Measurements from ENCODE around the gene FAM53B. TPM values are rescaled to one million over a fixed set of nuclear protein-coding genes. Genes with fewer than 3 reads are reported as not detected.

Gene FAM53B
- total and polyA plus RNA-seq, 7 donors: 9.6 to 36.6 (median 34.2) TPM

DNA sequence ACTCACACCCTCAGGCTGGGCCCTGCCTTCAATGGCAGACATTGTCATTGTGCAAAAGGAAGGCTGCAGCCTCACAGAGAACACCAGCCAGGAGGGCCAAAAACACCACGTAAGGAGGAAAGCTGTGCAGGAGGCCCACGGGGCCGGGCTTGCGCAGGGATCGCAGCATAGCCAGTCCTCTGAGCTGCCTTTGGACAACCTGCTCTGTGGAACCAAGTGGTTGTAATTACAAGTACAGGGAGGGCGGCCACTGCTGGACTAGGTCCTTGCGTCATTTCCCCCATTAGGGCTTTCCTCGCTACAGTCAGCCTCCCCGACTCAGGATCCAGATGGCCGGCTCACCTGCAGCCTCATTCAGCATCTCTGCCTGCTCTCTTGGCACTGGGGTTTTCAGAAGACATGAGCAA is 66.9 kb downstream of the FAM53B start:
- Histone ChIP-seq H3K4me3 (no peak overlapping the region), H3K9me3 (no peaks in the 10 kb centered on the region), H3K4me1 (peaks cover 0 to 67% (median 62%) of the 10 kb centered on the region in 4 donors), H3K36me3 (peaks cover 6 to 20% (median 12%) of the 10 kb centered on the region in 4 donors), H3K27ac (peak overlapping the region in 3 of 4 donors; percentile 9 to 39 (median 26)), H3K27me3 (no peaks in the 10 kb centered on the region)
- TF ChIP-seq POLR2A (IDR thresholded peaks at IDR 0.05): no peak
- TF ChIP-seq, protein P1, sequence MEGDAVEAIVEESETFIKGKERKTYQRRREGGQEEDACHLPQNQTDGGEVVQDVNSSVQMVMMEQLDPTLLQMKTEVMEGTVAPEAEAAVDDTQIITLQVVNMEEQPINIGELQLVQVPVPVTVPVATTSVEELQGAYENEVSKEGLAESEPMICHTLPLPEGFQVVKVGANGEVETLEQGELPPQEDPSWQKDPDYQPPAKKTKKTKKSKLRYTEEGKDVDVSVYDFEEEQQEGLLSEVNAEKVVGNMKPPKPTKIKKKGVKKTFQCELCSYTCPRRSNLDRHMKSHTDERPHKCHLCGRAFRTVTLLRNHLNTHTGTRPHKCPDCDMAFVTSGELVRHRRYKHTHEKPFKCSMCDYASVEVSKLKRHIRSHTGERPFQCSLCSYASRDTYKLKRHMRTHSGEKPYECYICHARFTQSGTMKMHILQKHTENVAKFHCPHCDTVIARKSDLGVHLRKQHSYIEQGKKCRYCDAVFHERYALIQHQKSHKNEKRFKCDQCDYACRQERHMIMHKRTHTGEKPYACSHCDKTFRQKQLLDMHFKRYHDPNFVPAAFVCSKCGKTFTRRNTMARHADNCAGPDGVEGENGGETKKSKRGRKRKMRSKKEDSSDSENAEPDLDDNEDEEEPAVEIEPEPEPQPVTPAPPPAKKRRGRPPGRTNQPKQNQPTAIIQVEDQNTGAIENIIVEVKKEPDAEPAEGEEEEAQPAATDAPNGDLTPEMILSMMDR (IDR thresholded peaks at IDR 0.05): no peak
- no peak for TF ChIP-seq POLR2AphosphoS5 (IDR thresholded peaks at IDR 0.05)
- no peak for TF ChIP-seq EP300 (IDR thresholded peaks at IDR 0.05)
- DNase-seq: no peak
- intact Hi-C loops (cut with DNase I): no loop called here
- WGBS, 2 donors: 89 to 95% methylated on average over 10 of the region's 10 CpGs

GRCh38 chr10:124676416-124677062 is 67.6 kb downstream of the FAM53B start:
- peaks cover 5 to 14% (median 5%) of the 10 kb centered on the region in 4 donors for H3K36me3 ChIP-seq
- H3K9me3 ChIP-seq: no peaks in the 10 kb centered on the region
- intact Hi-C loops (cut with DNase I): loop anchor here (1.0 kb wide), 1 partner anchor 34 kb away; no protein-coding TSS in a partner anchor
- H3K27ac ChIP-seq: no peak overlapping the region
- 77 to 87% methylated on average over 15 of the region's 15 CpGs for WGBS, 2 donors
- DNase-seq: no peak
- H3K27me3 ChIP-seq: no peaks in the 10 kb centered on the region
- peaks cover 0 to 74% (median 70%) of the 10 kb centered on the region in 4 donors for H3K4me1 ChIP-seq
- no peak overlapping the region for H3K4me3 ChIP-seq
- TF ChIP-seq EP300 (IDR thresholded peaks at IDR 0.05) (no peak), POLR2A (IDR thresholded peaks at IDR 0.05) (no peak), POLR2AphosphoS5 (IDR thresholded peaks at IDR 0.05) (no peak)
- TF ChIP-seq, protein P1 (IDR thresholded peaks at IDR 0.05): no peak

- TF ChIP-seq EP300 (IDR thresholded peaks at IDR 0.05) (no peak), POLR2AphosphoS5 (IDR thresholded peaks at IDR 0.05) (no peak), POLR2A (IDR thresholded peaks at IDR 0.05) (no peak)
- TF ChIP-seq, protein P1 (IDR thresholded peaks at IDR 0.05): no peak
- intact Hi-C loops (cut with DNase I): loop anchor here (1.0 kb wide), 1 partner anchor 34 kb away; no protein-coding TSS in a partner anchor
- no peak overlapping the region for H3K27ac ChIP-seq
- peaks cover 0 to 7% (median 0%) of the 10 kb centered on the region in 4 donors for H3K36me3 ChIP-seq
- H3K4me1 ChIP-seq: peaks cover 0 to 81% (median 77%) of the 10 kb centered on the region in 4 donors
- no peak overlapping the region for H3K4me3 ChIP-seq
- WGBS, 2 donors: 95% methylated on average over 4 of the region's 4 CpGs
- no peak for DNase-seq
- H3K27me3 ChIP-seq: no peaks in the 10 kb centered on the region
- no peaks in the 10 kb centered on the region for H3K9me3 ChIP-seq
These were observed 68.4 kb downstream of the FAM53B start for GRCh38 chr10:124675824-124676223.

DNA sequence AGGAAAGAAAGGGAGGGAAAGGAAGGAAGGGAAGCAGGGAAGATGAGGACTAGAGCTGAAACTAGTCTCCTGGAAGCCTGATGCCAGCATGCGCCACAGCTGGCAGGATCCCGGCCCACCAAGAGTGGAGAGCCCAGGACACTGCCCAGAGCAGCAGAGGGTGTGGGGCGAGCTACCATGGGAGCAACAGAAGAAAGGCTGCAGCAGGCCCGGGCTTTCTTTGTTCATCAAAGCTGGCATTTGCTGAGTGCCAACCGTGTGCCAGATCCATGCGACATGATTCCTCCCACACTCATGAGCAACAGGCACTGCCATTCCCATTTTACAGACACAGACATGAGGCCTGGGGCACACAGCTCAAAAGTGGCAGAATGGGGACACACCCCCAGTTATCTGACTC is 68.9 kb downstream of the FAM53B start:
- H3K27ac ChIP-seq: no peak overlapping the region
- intact Hi-C loops (cut with DNase I): no loop called here
- H3K4me1 ChIP-seq: peaks cover 0 to 86% (median 79%) of the 10 kb centered on the region in 4 donors
- H3K27me3 ChIP-seq: no peaks in the 10 kb centered on the region
- H3K9me3 ChIP-seq: no peaks in the 10 kb centered on the region
- no peak for TF ChIP-seq POLR2A (IDR thresholded peaks at IDR 0.05)
- TF ChIP-seq EP300 (IDR thresholded peaks at IDR 0.05): no peak
- TF ChIP-seq, protein P1 (IDR thresholded peaks at IDR 0.05): no peak
- no peak for TF ChIP-seq POLR2AphosphoS5 (IDR thresholded peaks at IDR 0.05)
- H3K4me3 ChIP-seq: no peak overlapping the region
- H3K36me3 ChIP-seq: peaks cover 0 to 2% (median 0%) of the 10 kb centered on the region in 4 donors
- no peak for DNase-seq
- WGBS, 2 donors: 93 to 94% methylated on average over 6 of the region's 6 CpGs
